Stimulated activated CD4-positive, alpha-beta T cell treated with anti-CD3 and anti-CD28 coated beads, Interleukin-2, amount 100 ng/mL, for 4 hours (primary cell): ENCODE measurements around the gene PIP5K1C.
"Not testable (repeated sequence)": the region's sequence is repeated elsewhere in the genome, so short reads cannot be mapped to it uniquely, and the experiment has no call there.

Experiments
- DNase-seq: peaks from one replicate; pipeline ENCODE4 v3.0.0-alpha.2; 2020; ENCODE audit warnings: low read depth

PIP5K1C gene

DNA sequence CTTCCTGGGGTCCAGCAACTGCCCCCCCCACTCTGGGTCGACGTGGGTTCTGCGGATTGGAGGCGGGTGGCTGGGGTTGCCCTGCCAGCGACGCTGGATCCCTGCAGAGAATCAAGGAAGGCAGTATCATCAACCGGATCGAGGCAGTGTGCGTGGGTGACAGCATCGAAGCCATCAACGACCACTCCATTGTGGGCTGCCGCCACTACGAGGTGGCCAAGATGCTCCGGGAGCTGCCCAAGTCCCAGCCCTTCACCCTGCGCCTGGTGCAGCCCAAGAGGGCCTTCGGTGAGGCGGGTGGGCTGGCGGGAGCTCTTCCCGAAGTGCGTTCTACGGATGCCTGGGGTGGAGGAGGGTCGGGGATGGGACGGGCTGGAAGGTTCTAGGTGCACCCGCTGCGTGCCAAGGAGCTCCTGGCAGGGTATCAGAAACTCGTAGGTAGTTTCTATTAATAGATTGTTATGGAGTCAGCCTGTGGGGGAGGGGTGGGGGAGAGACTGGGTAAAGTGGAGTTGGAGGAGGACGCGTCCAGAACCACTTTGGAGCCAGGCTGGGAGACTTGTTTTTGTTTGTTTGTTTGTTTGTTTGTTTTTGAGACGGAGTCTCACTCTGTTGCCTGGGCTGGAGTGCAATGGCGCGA is 113.4 kb downstream of the PIP5K1C start:
- no peak for DNase-seq

DNA sequence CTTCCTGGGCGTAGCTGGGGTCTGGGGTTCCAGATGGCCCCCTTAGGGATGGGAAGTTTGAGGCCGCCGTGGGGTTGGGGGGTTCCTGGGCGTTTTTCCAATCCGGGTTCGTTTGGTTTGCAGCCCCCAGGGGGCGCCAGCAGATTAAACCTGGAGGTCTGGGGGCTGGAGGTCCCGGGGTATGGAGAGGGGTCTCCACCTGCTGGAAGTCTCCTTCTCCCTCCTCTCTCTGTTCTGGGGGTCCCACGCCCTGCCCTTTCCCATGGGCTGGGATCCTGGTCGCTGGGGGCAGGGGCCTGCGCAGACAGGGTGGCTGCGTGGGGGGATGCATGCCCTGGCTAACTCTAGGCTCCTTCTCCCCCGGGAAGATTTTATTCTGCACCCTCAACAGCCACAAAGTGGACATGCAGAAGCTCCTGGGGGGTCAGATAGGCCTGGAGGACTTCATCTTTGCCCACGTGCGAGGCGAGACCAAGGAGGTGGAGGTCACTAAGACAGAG is 114.1 kb downstream of the PIP5K1C start:
- DNase-seq: no peak

DNA sequence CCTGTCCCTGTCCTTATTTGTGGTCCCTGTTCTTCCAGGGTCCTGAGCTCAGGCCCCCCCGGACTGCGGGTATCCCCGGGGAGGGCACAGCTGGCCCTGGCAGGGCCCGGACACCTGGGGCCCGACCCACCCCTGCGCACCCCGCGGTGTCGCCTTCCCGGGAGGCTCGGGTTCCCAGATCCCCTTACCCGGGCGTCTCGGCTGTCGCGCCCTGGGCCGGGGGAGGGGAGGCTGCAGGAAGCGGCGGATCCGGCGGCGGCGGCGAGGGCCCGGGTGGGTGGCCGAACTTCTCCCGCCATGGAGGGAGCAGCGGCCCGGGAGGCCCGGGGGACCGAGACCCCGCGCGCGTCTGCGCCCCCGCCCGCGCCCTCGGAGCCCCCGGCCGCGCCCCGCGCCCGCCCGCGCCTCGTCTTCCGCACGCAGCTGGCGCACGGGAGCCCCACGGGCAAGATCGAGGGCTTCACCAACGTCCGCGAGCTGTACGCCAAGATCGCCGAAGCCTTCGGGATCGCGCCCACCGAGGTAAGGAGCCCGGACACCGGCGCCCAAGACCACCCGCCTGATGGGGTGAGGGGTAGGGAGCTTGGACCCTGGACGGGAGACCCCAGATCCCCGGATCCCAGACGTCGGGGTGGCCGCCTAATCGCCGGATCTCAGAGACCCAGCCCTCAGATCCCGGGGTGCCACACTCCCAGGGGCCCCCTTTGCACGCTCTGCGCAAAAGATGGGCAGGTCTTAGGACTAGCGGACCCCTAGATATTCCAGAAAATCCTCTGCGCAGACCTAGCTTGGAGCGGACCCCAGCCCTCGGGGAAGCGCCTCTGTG is 114.8 kb downstream of the PIP5K1C start, which contains the start of gene GIPC3:
Gene GIPC3 (plus strand): TSS at position 178 of the 826 bp plus-strand sequence. CDS start 120 bp downstream, at position 298.
- no peak for DNase-seq

- DNase-seq: not testable (repeated sequence)
Measured at GRCh38 chr19:3584036-3584802, 116.0 kb downstream of the PIP5K1C start.

DNA sequence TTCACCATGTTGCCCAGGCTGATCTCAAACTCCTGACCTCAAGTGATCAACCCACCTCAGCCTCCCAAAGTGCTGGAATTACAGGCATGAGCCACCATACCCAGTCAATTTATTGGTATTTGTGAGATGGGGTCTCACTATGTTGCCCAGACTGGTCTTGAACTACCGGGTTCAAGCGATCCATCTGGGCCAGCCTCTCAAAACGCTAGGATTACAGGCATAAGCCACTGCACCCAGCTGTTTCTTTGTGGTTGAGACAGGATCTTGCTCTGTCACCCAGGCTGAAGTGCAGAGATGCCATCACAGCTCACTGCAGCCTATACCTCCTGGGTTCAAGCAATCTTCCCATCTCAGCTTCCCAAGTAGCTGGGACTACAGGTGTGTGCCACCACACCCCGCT is 118.5 kb downstream of the PIP5K1C start:
- DNase-seq: not testable (repeated sequence)
